ENCODE results near the gene WNT7A. TPM values are rescaled to one million over a fixed set of nuclear protein-coding genes. Genes with fewer than 3 reads are reported as not detected.

WNT7A gene
- total RNA-seq, 2 experiments from 2014 or later = 22.4 to 24.7 TPM

DNA sequence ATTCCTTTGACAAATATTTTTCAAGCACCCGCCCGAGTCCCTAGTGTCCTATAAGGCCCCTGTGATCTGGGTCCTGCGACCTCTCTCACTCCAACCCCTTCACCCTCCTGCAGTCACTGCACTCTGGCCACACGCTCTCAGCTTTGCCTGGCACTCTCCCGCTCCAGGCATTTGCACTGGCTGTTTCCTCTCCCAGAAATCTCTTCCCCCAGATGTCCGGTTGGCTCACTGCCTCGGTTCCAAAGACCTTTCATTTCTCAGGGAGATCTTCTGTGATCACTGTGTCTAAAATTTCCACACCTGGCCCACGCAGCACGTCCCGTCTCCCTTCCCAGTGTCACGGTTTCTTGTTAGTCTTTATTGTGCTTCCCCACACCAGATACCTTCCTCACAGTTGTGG is 97.4 kb downstream of the WNT7A start:
- Mint-ChIP-seq H3K4me1 (ENCODE audit: low read depth) (peaks cover 6% of the 10 kb centered on the region), H3K36me3 (ENCODE audit: low read depth) (no peaks in the 10 kb centered on the region), H3K4me3 (no peak overlapping the region), H3K27me3 (no peaks in the 10 kb centered on the region), H3K9me3 (no peaks in the 10 kb centered on the region), H3K27ac (no peak overlapping the region)
- ChIA-PET CTCF (no interaction called here), POLR2A (no interaction called here)
- no peaks in the 10 kb centered on the region for H3K36me3 ChIP-seq (ENCODE audit: insufficient read depth, low read length)
- H3K4me1 ChIP-seq (ENCODE audit: insufficient read depth, low read length) = no peaks in the 10 kb centered on the region
- TF ChIP-seq, protein P1, sequence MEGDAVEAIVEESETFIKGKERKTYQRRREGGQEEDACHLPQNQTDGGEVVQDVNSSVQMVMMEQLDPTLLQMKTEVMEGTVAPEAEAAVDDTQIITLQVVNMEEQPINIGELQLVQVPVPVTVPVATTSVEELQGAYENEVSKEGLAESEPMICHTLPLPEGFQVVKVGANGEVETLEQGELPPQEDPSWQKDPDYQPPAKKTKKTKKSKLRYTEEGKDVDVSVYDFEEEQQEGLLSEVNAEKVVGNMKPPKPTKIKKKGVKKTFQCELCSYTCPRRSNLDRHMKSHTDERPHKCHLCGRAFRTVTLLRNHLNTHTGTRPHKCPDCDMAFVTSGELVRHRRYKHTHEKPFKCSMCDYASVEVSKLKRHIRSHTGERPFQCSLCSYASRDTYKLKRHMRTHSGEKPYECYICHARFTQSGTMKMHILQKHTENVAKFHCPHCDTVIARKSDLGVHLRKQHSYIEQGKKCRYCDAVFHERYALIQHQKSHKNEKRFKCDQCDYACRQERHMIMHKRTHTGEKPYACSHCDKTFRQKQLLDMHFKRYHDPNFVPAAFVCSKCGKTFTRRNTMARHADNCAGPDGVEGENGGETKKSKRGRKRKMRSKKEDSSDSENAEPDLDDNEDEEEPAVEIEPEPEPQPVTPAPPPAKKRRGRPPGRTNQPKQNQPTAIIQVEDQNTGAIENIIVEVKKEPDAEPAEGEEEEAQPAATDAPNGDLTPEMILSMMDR (IDR thresholded peaks at IDR 0.05) = no peak
- no peak overlapping the region for H3K27ac ChIP-seq (ENCODE audit: low read depth in 1 of 2, low read length in 2 of 2)
- no peaks in the 10 kb centered on the region for H3K9me3 ChIP-seq (ENCODE audit: control insufficient read depth in 1 of 2, insufficient read depth in 1 of 2, low read length in 2 of 2)
- ATAC-seq (ENCODE audit: poor library complexity) = no peak
- intact Hi-C loops (cut with DNase I, micrococcal nuclease) = no loop called here
- H3K27me3 ChIP-seq (ENCODE audit: control insufficient read depth in 1 of 2, insufficient read depth in 2 of 2, low read length in 2 of 2) = peaks cover 0 to 3% of the 10 kb centered on the region in 2 experiments
- DNase-seq = no peak
- H3K4me3 ChIP-seq (ENCODE audit: low read length) = no peak overlapping the region

DNA sequence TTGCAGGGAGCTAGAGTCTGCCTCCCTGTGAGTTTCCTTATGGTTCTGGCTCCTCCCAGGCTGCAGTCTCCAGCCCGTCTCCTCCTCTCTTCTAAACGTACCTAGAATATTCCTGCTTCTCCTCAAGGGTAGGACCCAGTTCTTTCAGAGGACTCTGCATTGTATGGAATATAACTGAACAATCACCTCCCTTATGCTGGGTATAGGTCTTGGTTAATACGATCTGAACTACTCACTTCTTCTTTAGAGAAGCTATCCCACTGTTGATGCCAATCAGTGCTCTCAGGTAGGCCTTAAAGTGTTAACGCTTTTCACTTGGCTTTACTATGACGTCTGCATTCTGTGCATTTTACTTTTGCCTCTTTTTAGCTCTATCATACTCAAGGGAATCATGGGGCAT is 98.5 kb downstream of the WNT7A start:
- no peaks in the 10 kb centered on the region for H3K36me3 Mint-ChIP-seq (ENCODE audit: low read depth)
- intact Hi-C loops (cut with DNase I, micrococcal nuclease) = no loop called here
- H3K27me3 Mint-ChIP-seq = no peaks in the 10 kb centered on the region
- no peak overlapping the region for H3K4me3 ChIP-seq (ENCODE audit: low read length)
- H3K27ac ChIP-seq (ENCODE audit: low read depth in 1 of 2, low read length in 2 of 2) = no peak overlapping the region
- CTCF ChIA-PET = interaction anchor here (1.5 kb wide), 1 partner anchor 99 kb away, joined by 3 read pairs; no protein-coding TSS in a partner anchor
- H3K9me3 Mint-ChIP-seq = no peaks in the 10 kb centered on the region
- POLR2A ChIA-PET = no interaction called here
- DNase-seq (no peak), ATAC-seq (ENCODE audit: poor library complexity) (no peak)
- peaks cover 6% of the 10 kb centered on the region for H3K4me1 Mint-ChIP-seq (ENCODE audit: low read depth)
- H3K36me3 ChIP-seq (ENCODE audit: insufficient read depth, low read length) = no peaks in the 10 kb centered on the region
- H3K27ac Mint-ChIP-seq = no peak overlapping the region
- H3K4me1 ChIP-seq (ENCODE audit: insufficient read depth, low read length) = no peaks in the 10 kb centered on the region
- H3K27me3 ChIP-seq (ENCODE audit: control insufficient read depth in 1 of 2, insufficient read depth in 2 of 2, low read length in 2 of 2) = peaks cover 0 to 3% of the 10 kb centered on the region in 2 experiments
- H3K9me3 ChIP-seq (ENCODE audit: control insufficient read depth in 1 of 2, insufficient read depth in 1 of 2, low read length in 2 of 2) = no peaks in the 10 kb centered on the region
- TF ChIP-seq, protein P1 (IDR thresholded peaks at IDR 0.05) = no peak
- H3K4me3 Mint-ChIP-seq = no peak overlapping the region

DNA sequence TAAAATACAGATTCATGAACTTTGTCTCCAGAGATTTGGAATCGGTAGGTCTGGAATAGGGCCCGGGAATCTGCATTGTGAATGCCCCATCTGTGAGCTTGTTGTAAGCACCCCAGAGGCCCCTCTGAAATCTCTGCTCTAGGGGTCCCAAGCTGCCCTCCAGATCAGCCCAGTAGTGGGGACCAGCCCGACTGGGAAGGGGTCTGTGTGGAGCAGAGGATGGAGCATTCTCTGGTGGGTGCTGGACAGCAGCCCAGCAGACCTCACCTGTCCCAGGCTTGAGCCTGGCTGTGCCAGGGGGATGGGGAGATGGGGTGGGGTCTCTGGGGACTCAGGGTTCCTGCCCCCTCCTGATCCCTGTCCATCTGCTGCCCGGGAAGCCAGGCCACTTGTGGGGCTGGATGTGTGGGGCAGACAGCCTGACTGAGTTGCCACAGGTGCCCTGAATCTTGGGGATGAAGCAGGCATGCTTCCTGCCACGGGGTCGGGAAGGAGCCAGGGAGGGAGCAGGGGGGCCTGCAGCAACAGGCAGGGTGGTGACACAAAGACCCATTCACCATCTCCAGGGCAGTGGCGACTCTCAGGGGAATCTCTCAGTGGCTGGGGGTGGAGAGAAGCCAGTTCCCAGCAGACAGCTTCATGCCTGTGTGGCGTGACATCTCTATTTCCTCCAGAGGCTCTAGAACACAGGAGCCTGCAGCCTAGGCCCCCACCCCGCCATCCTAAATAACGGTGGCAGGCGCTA is 99.3 kb downstream of the WNT7A start:
- ATAC-seq (ENCODE audit: poor library complexity) (no peak), DNase-seq (no peak)
- no peaks in the 10 kb centered on the region for H3K9me3 ChIP-seq (ENCODE audit: control insufficient read depth in 1 of 2, insufficient read depth in 1 of 2, low read length in 2 of 2)
- Mint-ChIP-seq H3K36me3 (ENCODE audit: low read depth) (no peaks in the 10 kb centered on the region), H3K4me1 (ENCODE audit: low read depth) (peaks cover 6% of the 10 kb centered on the region), H3K9me3 (no peaks in the 10 kb centered on the region), H3K27ac (no peak overlapping the region), H3K4me3 (no peak overlapping the region), H3K27me3 (no peaks in the 10 kb centered on the region)
- POLR2A ChIA-PET = no interaction called here
- CTCF ChIA-PET = interaction anchor here (1.5 kb wide), 1 partner anchor 100 kb away, joined by 3 read pairs; no protein-coding TSS in a partner anchor
- no peak overlapping the region for H3K27ac ChIP-seq (ENCODE audit: low read depth in 1 of 2, low read length in 2 of 2)
- no peak overlapping the region for H3K4me3 ChIP-seq (ENCODE audit: low read length)
- H3K4me1 ChIP-seq (ENCODE audit: insufficient read depth, low read length) = no peaks in the 10 kb centered on the region
- TF ChIP-seq, protein P1 (IDR thresholded peaks at IDR 0.05) = no peak
- peaks cover 0 to 3% of the 10 kb centered on the region in 2 experiments for H3K27me3 ChIP-seq (ENCODE audit: control insufficient read depth in 1 of 2, insufficient read depth in 2 of 2, low read length in 2 of 2)
- H3K36me3 ChIP-seq (ENCODE audit: insufficient read depth, low read length) = no peaks in the 10 kb centered on the region
- intact Hi-C loops (cut with DNase I, micrococcal nuclease) = no loop called here

Measured in CD4-positive, alpha-beta T cell (primary cell).